H1 (cell line): ENCODE data around the gene GIPR. TPM values are rescaled to one million over a fixed set of nuclear protein-coding genes. Genes with fewer than 3 reads are reported as not detected.

ENCODE experiments used
- CTCF ChIA-PET: fragments of 300-600 bp; sonication (Branson Sonifier 250); formaldehyde crosslinking; loops from one replicate; lab custom pipeline; 2021; ENCODE audit not compliant: partially characterized antibody; lab: Charles Lee
- POLR2A ChIA-PET: fragments of 300-600 bp; sonication (Branson Sonifier 250); formaldehyde crosslinking; loops from one replicate; lab custom pipeline; 2021; ENCODE audit warnings: inconsistent platforms; ENCODE audit not compliant: partially characterized antibody; lab: Charles Lee
- DNase-seq, 2 experiments: peaks; one replicate each; pipeline versions ENCODE4 v3.0.0 to v3.0.0-alpha.2; 2010 to 2022; ENCODE audit warnings: low spot score in 2 of 2, low read depth in 1 of 2, mixed read lengths in 1 of 2
- FAIRE-seq: peaks from 2 replicates; lab custom pipeline; 2011; peaks lifted over from hg19 to GRCh38; lab: Jason Lieb, UNC
- H2AFZ ChIP-seq: 2 replicates; pipeline ENCODE4 v1.8.1; 2012; ENCODE audit warnings: low read length, inconsistent platforms
- H2AK5ac ChIP-seq: 2 replicates; pipeline ENCODE4 v1.6.1; 2013; ENCODE audit warnings: low read depth, low read length
- H2BK120ac ChIP-seq: replicated peaks from 2 replicates; pipeline ENCODE3; 2013; ENCODE audit warnings: low read depth, low read length, inconsistent platforms
- H2BK12ac ChIP-seq: 2 replicates; pipeline ENCODE4 v1.6.1; 2013; ENCODE audit warnings: low read depth, low read length
- H2BK15ac ChIP-seq: 2 replicates; pipeline ENCODE4 v1.6.1; 2013; ENCODE audit warnings: low read length
- H2BK20ac ChIP-seq: 2 replicates; pipeline ENCODE4 v1.6.1; 2013; ENCODE audit warnings: low read length
- H2BK5ac ChIP-seq: 2 replicates; pipeline ENCODE4 v1.6.1; 2013; ENCODE audit warnings: low read depth, low read length
- H3K14ac ChIP-seq: 2 replicates; pipeline ENCODE4 v1.6.1; 2013; ENCODE audit warnings: inconsistent platforms; ENCODE audit not compliant: insufficient read length
- H3K18ac ChIP-seq: 2 replicates; pipeline ENCODE4 v1.6.1; 2013; ENCODE audit warnings: low read length; ENCODE audit errors: extremely low read depth
- H3K23ac ChIP-seq: 2 replicates; pipeline ENCODE4 v1.6.1; 2013; ENCODE audit warnings: inconsistent platforms; ENCODE audit not compliant: insufficient read length
- H3K23me2 ChIP-seq: 2 replicates; pipeline ENCODE4 v1.6.1; 2013; ENCODE audit warnings: low read depth, low read length
- H3K27ac ChIP-seq: 2 replicates; pipeline ENCODE4 v1.6.1; 2011; ENCODE audit warnings: low read depth, low read length, inconsistent platforms
- H3K27me3 ChIP-seq, 4 experiments: replicated peaks in 1 of 4; 1 replicate in 1 of 4; 2 replicates in 3 of 4; pipeline versions ENCODE4 v1.6.1 to v1.8.1; 2011 to 2013; ENCODE audit warnings: low read length in 3 of 4, mild to moderate bottlenecking in 3 of 4, inconsistent platforms in 2 of 4, mixed read lengths in 2 of 4, moderate library complexity in 1 of 4; ENCODE audit not compliant: control insufficient read depth in 3 of 4, insufficient read depth in 3 of 4; ENCODE audit errors: extremely low read depth in 1 of 4
- H3K36me3 ChIP-seq, 4 experiments: 2 replicates each; pipeline versions ENCODE4 v1.6.1 to v1.8.1; 2011 to 2013; ENCODE audit warnings: mild to moderate bottlenecking in 4 of 4, low read length in 3 of 4, moderate library complexity in 2 of 4, control low read depth in 1 of 4, inconsistent platforms in 1 of 4; ENCODE audit not compliant: insufficient read depth in 4 of 4, control insufficient read depth in 2 of 4
- H3K4ac ChIP-seq: replicated peaks from 2 replicates; pipeline ENCODE3; 2013; ENCODE audit warnings: low read length, low read depth, mixed read lengths, inconsistent platforms; ENCODE audit not compliant: insufficient read length
- H3K4me1 ChIP-seq, 4 experiments: replicated peaks in 1 of 4; 1 replicate in 1 of 4; 2 replicates in 3 of 4; pipeline versions ENCODE4 v1.6.1 to v1.8.1; 2011 to 2013; ENCODE audit warnings: low read length in 3 of 4, inconsistent platforms in 2 of 4, mixed read lengths in 1 of 4; ENCODE audit not compliant: insufficient read depth in 4 of 4, control insufficient read depth in 3 of 4
- H3K4me2 ChIP-seq, 2 experiments: 2 replicates each; pipeline versions ENCODE4 v1.6.1 to v1.8.1; 2011 to 2013; ENCODE audit warnings: low read depth in 2 of 2, low read length in 2 of 2, control low read depth in 1 of 2, inconsistent platforms in 1 of 2, mild to moderate bottlenecking in 1 of 2; ENCODE audit not compliant: insufficient read depth in 1 of 2
- H3K4me3 ChIP-seq, 4 experiments: fragments of 200-600, 300-600 bp in 1 of 4; sonication (generic), shearing (Covaris generic), sonication (Bioruptor Twin) in 1 of 4; 2 replicates each; pipeline versions ENCODE4 v1.5.1 to v1.8.1; 2011 to 2016; ENCODE audit warnings: low read length in 4 of 4, low read depth in 3 of 4, control low read depth in 2 of 4, inconsistent platforms in 2 of 4, mild to moderate bottlenecking in 2 of 4, mixed read lengths in 1 of 4, moderate library complexity in 1 of 4; ENCODE audit not compliant: insufficient read depth in 2 of 4; ENCODE audit errors: extremely low read depth in 1 of 4
- H3K56ac ChIP-seq: replicated peaks from 2 replicates; pipeline ENCODE3; 2013; ENCODE audit warnings: low read depth, mild to moderate bottlenecking, mixed read lengths, low read length, inconsistent platforms; ENCODE audit not compliant: insufficient read length
- H3K79me1 ChIP-seq: 2 replicates; pipeline ENCODE4 v1.6.1; 2013; ENCODE audit warnings: low read depth, low read length, control low read depth
- H3K79me2 ChIP-seq, 2 experiments: 2 replicates each; pipeline versions ENCODE4 v1.6.1 to v1.8.1; 2012 to 2013; ENCODE audit warnings: low read length in 2 of 2, mild to moderate bottlenecking in 2 of 2, inconsistent platforms in 1 of 2; ENCODE audit not compliant: insufficient read depth in 2 of 2, control insufficient read depth in 1 of 2
- H3K9ac ChIP-seq, 4 experiments: replicated peaks in 1 of 4; 1 replicate in 1 of 4; 2 replicates in 3 of 4; pipeline versions ENCODE4 v1.6.1 to v1.8.1; 2011 to 2013; ENCODE audit warnings: low read depth in 3 of 4, low read length in 3 of 4, control low read depth in 2 of 4, mild to moderate bottlenecking in 2 of 4, moderate library complexity in 2 of 4, inconsistent platforms in 1 of 4; ENCODE audit errors: extremely low read depth in 1 of 4
- H3K9me3 ChIP-seq, 2 experiments: 2 replicates each; pipeline versions ENCODE4 v1.6.1 to v1.8.1; 2012 to 2013; ENCODE audit warnings: mild to moderate bottlenecking in 2 of 2, moderate library complexity in 2 of 2, control low read depth in 1 of 2, inconsistent platforms in 1 of 2, low read depth in 1 of 2, low read length in 1 of 2, mixed read lengths in 1 of 2; ENCODE audit not compliant: insufficient read depth in 2 of 2
- H4K20me1 ChIP-seq, 2 experiments: replicated peaks in 1 of 2; 2 replicates each; pipeline versions ENCODE3 to v1.8.1; 2011 to 2013; ENCODE audit warnings: inconsistent platforms in 2 of 2, low read length in 2 of 2, mild to moderate bottlenecking in 1 of 2; ENCODE audit not compliant: insufficient read depth in 2 of 2, control insufficient read depth in 1 of 2
- H4K5ac ChIP-seq: 2 replicates; pipeline ENCODE4 v1.6.1; 2013; ENCODE audit warnings: low read length, low read depth, mixed read lengths, inconsistent platforms; ENCODE audit not compliant: insufficient read length
- H4K8ac ChIP-seq: 2 replicates; pipeline ENCODE4 v1.8.0; 2013; ENCODE audit warnings: mild to moderate bottlenecking, moderate library complexity, low read length, inconsistent platforms; ENCODE audit not compliant: insufficient read depth; ENCODE audit errors: extremely low read depth
- H4K91ac ChIP-seq: replicated peaks from 2 replicates; pipeline ENCODE3; 2013; ENCODE audit warnings: low read length, mixed read lengths, inconsistent platforms; ENCODE audit not compliant: insufficient read length
- CHD2 ChIP-seq: IDR thresholded peaks from 2 replicates; pipeline ENCODE4 v1.6.1; 2012; ENCODE audit warnings: low read length, improper control_type of control experiment
- GABPA ChIP-seq: IDR thresholded peaks from 2 replicates; pipeline ENCODE4 v1.6.1; 2011; ENCODE audit warnings: mild to moderate bottlenecking, low read length, moderate library complexity, borderline replicate concordance; ENCODE audit not compliant: insufficient read depth
- SIX5 ChIP-seq: IDR thresholded peaks from 2 replicates; pipeline ENCODE4 v1.6.1; 2011; ENCODE audit warnings: mild to moderate bottlenecking, low read depth, low read length
- TCF12 ChIP-seq: IDR thresholded peaks from 2 replicates; pipeline ENCODE4 v1.6.1; 2011; ENCODE audit warnings: low read depth, mild to moderate bottlenecking, low read length
- WGBS, 2 experiments: shearing (Covaris generic) in 1 of 2; methylation state at CpG; one replicate each; pipeline versions ENCODE4 v1.1.6 to v1.1.7; 2013 to 2015; ENCODE audit warnings: low lambda C conversion rate in 2 of 2, mixed read lengths in 2 of 2, inconsistent platforms in 1 of 2, low coverage in 1 of 2, missing lambda C conversion rate in 1 of 2; ENCODE audit not compliant: insufficient replicate concordance in 2 of 2, insufficient coverage in 1 of 2, insufficient read length in 1 of 2; ENCODE audit errors: extremely low coverage in 1 of 2, missing lambda C conversion rate in 1 of 2; 5-methylcytosine and 5-hydroxymethylcytosine counted together
- polyA plus RNA-seq, 7 experiments: library from polyadenylated mRNA; depleted of rRNA in 3 of 7; stranded (reverse) in 5 of 7; unstranded in 2 of 7; fragments of >200 nt in 5 of 7; fragments of 200-250 nt in 2 of 7; gene quantifications; 1 replicate in 5 of 7; 2 replicates in 1 of 7; 4 replicates in 1 of 7; pipeline versions ENCODE4 v1.2.1 to v1.2.3, GENCODE V29; 2011 to 2013; ENCODE audit warnings: missing spikeins in 2 of 7, mixed read lengths in 2 of 7
- total RNA-seq: library from RNA; stranded (reverse); fragmentation: NEBNext Ultra II Directional; extraction: Animal tissue kit (Norgen Biotek cat#: 25700); gene quantifications from 2 replicates; pipeline ENCODE4 v1.2.1, GENCODE V29; 2021

GIPR gene
- total and polyA plus RNA-seq, 2 of the 8 experiments (the other 6 are each of a cell fraction or from before 2014, with no cell fraction given): 0.42 to 1.3 TPM

GRCh38 chr19:45705115-45705514, 37.1 kb downstream of the GIPR start:
- whole genome bisulfite sequencing, 2 experiments: 88% methylated on average over 9 of the region's 9 CpGs; no CpG with 5 or more reads in 1 of the 2 experiments
- H3K27me3 ChIP-seq: no peaks in the 10 kb centered on the region
- no peak for FAIRE-seq

More at GRCh38 chr19:45705115-45705514, 37.1 kb downstream of the GIPR start:
- no peak overlapping the region for H2BK15ac ChIP-seq
- no peak overlapping the region for H3K56ac ChIP-seq
- no peak overlapping the region for H4K5ac ChIP-seq
- no peaks in the 10 kb centered on the region for H3K79me2 ChIP-seq
- no peak overlapping the region for H3K4me3 ChIP-seq
- no peak overlapping the region for H3K18ac ChIP-seq
- H4K8ac ChIP-seq: no peak overlapping the region
- no peaks in the 10 kb centered on the region for H3K4me1 ChIP-seq
- no peak overlapping the region for H3K4me2 ChIP-seq
- no peaks in the 10 kb centered on the region for H3K23me2 ChIP-seq
- no peak overlapping the region for H3K9ac ChIP-seq
- H3K4ac ChIP-seq: no peak overlapping the region
- ChIA-PET CTCF (interaction anchor here (0.9 to 3.5 kb wide), 4 partner anchors 9 to 94 kb away, joined by 3 to 14 read pairs (median 6); partner anchors contain the start of gene SIX5), POLR2A (interaction anchor here (0.8 to 9.6 kb wide), 6 partner anchors 10 to 89 kb away, joined by 3 to 90 read pairs (median 3); partner anchors contain the start of genes QPCTL and SNRPD2)
- no peak for TF ChIP-seq SIX5
- TF ChIP-seq GABPA: no peak
- no peak for TF ChIP-seq CHD2
- no peak for TF ChIP-seq TCF12
- H3K9me3 ChIP-seq: no peaks in the 10 kb centered on the region
- no peak overlapping the region for H2BK12ac ChIP-seq
- no peak for DNase-seq
- H2BK20ac ChIP-seq: no peak overlapping the region
- H2BK5ac ChIP-seq: no peak overlapping the region
- H3K23ac ChIP-seq: no peak overlapping the region
- H3K36me3 ChIP-seq: peaks cover 4 to 18% (median 15%) of the 10 kb centered on the region in 4 experiments; a peak in 6 of 8 replicates
- H3K79me1 ChIP-seq: no peaks in the 10 kb centered on the region
- no peak overlapping the region for H3K27ac ChIP-seq
- H2AFZ ChIP-seq: no peak overlapping the region
- H4K91ac ChIP-seq: no peak overlapping the region
- no peak overlapping the region for H2BK120ac ChIP-seq
- H2AK5ac ChIP-seq: no peak overlapping the region
- peaks cover 0 to 2% of the 10 kb centered on the region in 2 experiments for H4K20me1 ChIP-seq
- H3K14ac ChIP-seq: no peak overlapping the region
